Measurements from ENCODE around the gene PODN. TPM values are rescaled to one million over a fixed set of nuclear protein-coding genes. Genes with fewer than 3 reads are reported as not detected.

The PODN gene
- total RNA-seq, 1 experiment from 2014 or later: not detected

DNA sequence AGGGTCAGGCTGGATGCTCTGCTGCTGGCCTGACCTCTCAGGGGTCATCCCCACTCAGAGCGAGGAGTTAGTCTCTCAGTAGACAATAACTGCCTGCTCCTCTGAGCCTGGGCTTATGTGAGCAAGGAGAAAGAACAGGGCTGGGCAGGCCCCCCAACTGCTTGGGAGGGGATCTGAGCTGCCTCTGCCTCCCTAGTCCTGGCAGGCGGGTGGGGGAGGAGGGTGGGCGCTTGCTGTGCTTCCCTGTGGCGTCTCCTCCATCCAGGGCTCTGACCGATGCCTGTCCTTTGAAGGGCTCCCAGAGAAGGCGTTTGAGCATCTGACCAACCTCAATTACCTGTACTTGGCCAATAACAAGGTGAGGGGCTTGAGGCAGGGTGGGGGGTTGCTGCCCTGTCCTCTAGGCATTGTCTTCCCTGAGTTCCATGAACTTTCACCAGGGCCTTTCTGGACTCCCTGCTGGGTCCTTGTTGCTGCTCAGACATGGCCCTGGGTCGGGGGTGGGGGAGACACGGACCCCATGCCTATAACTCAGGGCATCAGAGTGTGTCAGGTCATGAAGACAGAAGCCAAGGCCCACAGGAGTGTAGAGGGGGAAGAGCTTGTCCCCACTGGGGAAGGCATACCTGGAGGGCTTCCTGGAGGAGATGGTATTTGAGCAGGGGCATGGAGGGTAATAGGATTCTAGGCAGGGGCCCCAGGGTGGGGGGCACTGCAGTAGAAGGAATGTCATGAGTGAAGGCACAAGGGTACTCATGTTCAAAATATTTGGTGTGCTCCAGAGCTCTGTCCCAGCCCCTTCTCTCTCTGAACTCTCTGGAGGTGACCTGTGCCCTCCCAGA, 12.5 kb downstream of the PODN start:
- Histone ChIP-seq H3K4me3 (ENCODE audit: low read depth, low read length, poor library complexity, severe bottlenecking) (no peak overlapping the region), H3K36me3 (ENCODE audit: insufficient read depth, low read length, poor library complexity, severe bottlenecking) (no peaks in the 10 kb centered on the region), H3K4me1 (ENCODE audit: insufficient read depth, low read length, poor library complexity, severe bottlenecking) (no peaks in the 10 kb centered on the region), H3K27ac (ENCODE audit: low read depth, low read length, poor library complexity, severe bottlenecking) (no peak overlapping the region), H3K27me3 (replicated peaks; ENCODE audit: insufficient read depth, low read depth, low read length, poor library complexity) (no peaks in the 10 kb centered on the region), H3K9me3 (ENCODE audit: low read depth, low read length, poor library complexity, severe bottlenecking) (no peaks in the 10 kb centered on the region)
- ChIA-PET CTCF (no interaction called here), POLR2A (ENCODE audit: low non-redundant PET) (no interaction called here)
- no peak for DNase-seq (ENCODE audit: low spot score)
- intact Hi-C loops (cut with micrococcal nuclease; ENCODE audit: unreplicated experiment): no loop called here
- TF ChIP-seq EZH2 (IDR thresholded peaks at IDR 0.05; ENCODE audit: borderline replicate concordance, low read depth, low read length, poor library complexity, severe bottlenecking) (no peak), CTCF (conservative IDR thresholded peaks at IDR 0.05; ENCODE audit: low read depth, low read length) (no peak)
- BruUV-seq (replicated peaks): no TSS peak

- TF ChIP-seq CTCF (conservative IDR thresholded peaks at IDR 0.05; ENCODE audit: low read depth, low read length): no peak
- TF ChIP-seq EZH2 (IDR thresholded peaks at IDR 0.05; ENCODE audit: borderline replicate concordance, low read depth, low read length, poor library complexity, severe bottlenecking): no peak
- H3K9me3 ChIP-seq (ENCODE audit: low read depth, low read length, poor library complexity, severe bottlenecking): no peaks in the 10 kb centered on the region
- DNase-seq (ENCODE audit: low spot score): no peak
- no TSS peak for BruUV-seq (replicated peaks)
- H3K36me3 ChIP-seq (ENCODE audit: insufficient read depth, low read length, poor library complexity, severe bottlenecking): no peaks in the 10 kb centered on the region
- no peak overlapping the region for H3K27ac ChIP-seq (ENCODE audit: low read depth, low read length, poor library complexity, severe bottlenecking)
- intact Hi-C loops (cut with micrococcal nuclease; ENCODE audit: unreplicated experiment): no loop called here
- H3K4me1 ChIP-seq (ENCODE audit: insufficient read depth, low read length, poor library complexity, severe bottlenecking): no peaks in the 10 kb centered on the region
- no peaks in the 10 kb centered on the region for H3K27me3 ChIP-seq (replicated peaks; ENCODE audit: insufficient read depth, low read depth, low read length, poor library complexity)
- H3K4me3 ChIP-seq (ENCODE audit: low read depth, low read length, poor library complexity, severe bottlenecking): no peak overlapping the region
- POLR2A ChIA-PET (ENCODE audit: low non-redundant PET): no interaction called here
- CTCF ChIA-PET: no interaction called here
Measured at GRCh38 chr1:53075206-53075605, 13.2 kb downstream of the PODN start.

- no peaks in the 10 kb centered on the region for H3K9me3 ChIP-seq (ENCODE audit: low read depth, low read length, poor library complexity, severe bottlenecking)
- ChIA-PET POLR2A (ENCODE audit: low non-redundant PET) (no interaction called here), CTCF (no interaction called here)
- no peak for DNase-seq (ENCODE audit: low spot score)
- no peak for TF ChIP-seq EZH2 (IDR thresholded peaks at IDR 0.05; ENCODE audit: borderline replicate concordance, low read depth, low read length, poor library complexity, severe bottlenecking)
- no peak for TF ChIP-seq CTCF (conservative IDR thresholded peaks at IDR 0.05; ENCODE audit: low read depth, low read length)
- no TSS peak for BruUV-seq (replicated peaks)
- no peaks in the 10 kb centered on the region for H3K4me1 ChIP-seq (ENCODE audit: insufficient read depth, low read length, poor library complexity, severe bottlenecking)
- no peaks in the 10 kb centered on the region for H3K27me3 ChIP-seq (replicated peaks; ENCODE audit: insufficient read depth, low read depth, low read length, poor library complexity)
- no peak overlapping the region for H3K27ac ChIP-seq (ENCODE audit: low read depth, low read length, poor library complexity, severe bottlenecking)
- no peak overlapping the region for H3K4me3 ChIP-seq (ENCODE audit: low read depth, low read length, poor library complexity, severe bottlenecking)
- H3K36me3 ChIP-seq (ENCODE audit: insufficient read depth, low read length, poor library complexity, severe bottlenecking): no peaks in the 10 kb centered on the region
- intact Hi-C loops (cut with micrococcal nuclease; ENCODE audit: unreplicated experiment): no loop called here
Measured at GRCh38 chr1:53075761-53076163, 13.7 kb downstream of the PODN start.

Measured in A673 (cell line).